Type B pancreatic cell (in vitro differentiated cells): ENCODE measurements around the gene KLHL29. TPM values are rescaled to one million over a fixed set of nuclear protein-coding genes. Genes with fewer than 3 reads are reported as not detected.

Experiments
- DNase-seq: peaks from one replicate; pipeline ENCODE4 v3.0.0; 2021; ENCODE audit warnings: mixed read lengths; ENCODE audit not compliant: unreplicated experiment; ENCODE audit errors: extremely low spot score
- H3K27ac Mint-ChIP-seq: 2 replicates; pipeline ENCODE4 v1.8.0; 2021; ENCODE audit warnings: mild to moderate bottlenecking, mixed read lengths
- H3K27me3 Mint-ChIP-seq: 2 replicates; pipeline ENCODE4 v1.8.0; 2021; ENCODE audit warnings: mixed read lengths
- H3K36me3 Mint-ChIP-seq: 2 replicates; pipeline ENCODE4 v1.8.0; 2021; ENCODE audit warnings: mixed read lengths
- H3K4me1 Mint-ChIP-seq: one replicate; pipeline ENCODE4 v1.8.0; 2021; ENCODE audit warnings: mixed read lengths; ENCODE audit not compliant: unreplicated experiment
- H3K4me3 Mint-ChIP-seq: 2 replicates; pipeline ENCODE4 v1.8.0; 2021; ENCODE audit warnings: mild to moderate bottlenecking, mixed read lengths
- H3K9me3 Mint-ChIP-seq: 2 replicates; pipeline ENCODE4 v1.8.0; 2021; ENCODE audit warnings: mixed read lengths
- total RNA-seq: library from RNA; stranded (reverse); gene quantifications from 2 replicates; pipeline ENCODE4 v1.2.1, GENCODE V29; 2021; ENCODE audit warnings: low replicate concordance
- TF ChIP-seq, protein P1 (sequence below): fragments of 200-600 bp; sonication (generic); conservative IDR thresholded peaks from 2 replicates; pipeline ENCODE4 v1.5.0; 2021; ENCODE audit warnings: antibody characterized with exemption, mild to moderate bottlenecking

KLHL29 gene
- total RNA-seq, 1 donor from 2014 or later: 24.1 TPM

DNA sequence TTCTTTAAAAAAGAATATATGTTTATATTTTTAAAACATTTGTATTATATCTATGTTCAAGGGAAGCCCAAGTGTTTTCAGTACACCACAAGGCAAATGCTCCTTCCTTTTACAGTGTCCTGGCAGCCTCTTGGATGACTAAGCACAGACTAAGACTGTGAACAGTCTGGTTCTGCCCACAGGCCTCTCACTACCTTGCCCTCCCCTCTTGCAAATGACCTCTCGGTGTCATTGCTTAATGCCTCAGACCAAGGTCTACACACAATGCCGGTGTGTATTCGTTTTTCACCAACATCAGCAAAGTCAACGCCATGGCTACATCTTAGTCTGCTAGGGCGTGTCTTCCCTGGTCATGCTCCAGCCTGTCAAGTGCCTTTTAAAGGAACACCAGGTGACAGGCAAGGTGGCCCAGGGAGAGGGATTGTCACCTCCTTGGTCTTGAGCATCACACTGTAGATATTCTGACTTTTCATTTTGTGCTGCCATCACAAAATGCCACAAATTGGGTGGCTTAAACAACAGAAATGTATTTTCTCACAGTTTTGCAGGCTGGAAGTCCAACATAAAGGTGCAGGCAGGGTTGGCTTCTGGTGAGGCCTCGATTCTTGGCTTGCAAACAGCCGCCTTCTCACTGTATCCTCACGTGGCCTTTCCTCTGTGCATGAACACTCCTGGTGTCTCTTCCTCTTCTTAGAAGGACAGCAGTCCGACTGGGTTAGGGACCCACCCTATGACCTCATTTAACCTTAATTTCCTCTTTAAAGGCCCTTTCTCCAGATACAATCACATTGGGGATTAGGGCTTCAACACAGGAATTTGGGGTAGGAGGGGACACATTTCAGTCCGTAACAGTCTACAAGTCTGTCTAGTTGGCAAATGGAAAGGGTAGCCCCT is 266.5 kb downstream of the KLHL29 start:
- Mint-ChIP-seq H3K9me3 (no peaks in the 10 kb centered on the region), H3K4me1 (peaks cover 4% of the 10 kb centered on the region), H3K36me3 (peaks cover 14% of the 10 kb centered on the region), H3K4me3 (no peak overlapping the region), H3K27ac (no peak overlapping the region), H3K27me3 (no peaks in the 10 kb centered on the region)
- TF ChIP-seq, protein P1, sequence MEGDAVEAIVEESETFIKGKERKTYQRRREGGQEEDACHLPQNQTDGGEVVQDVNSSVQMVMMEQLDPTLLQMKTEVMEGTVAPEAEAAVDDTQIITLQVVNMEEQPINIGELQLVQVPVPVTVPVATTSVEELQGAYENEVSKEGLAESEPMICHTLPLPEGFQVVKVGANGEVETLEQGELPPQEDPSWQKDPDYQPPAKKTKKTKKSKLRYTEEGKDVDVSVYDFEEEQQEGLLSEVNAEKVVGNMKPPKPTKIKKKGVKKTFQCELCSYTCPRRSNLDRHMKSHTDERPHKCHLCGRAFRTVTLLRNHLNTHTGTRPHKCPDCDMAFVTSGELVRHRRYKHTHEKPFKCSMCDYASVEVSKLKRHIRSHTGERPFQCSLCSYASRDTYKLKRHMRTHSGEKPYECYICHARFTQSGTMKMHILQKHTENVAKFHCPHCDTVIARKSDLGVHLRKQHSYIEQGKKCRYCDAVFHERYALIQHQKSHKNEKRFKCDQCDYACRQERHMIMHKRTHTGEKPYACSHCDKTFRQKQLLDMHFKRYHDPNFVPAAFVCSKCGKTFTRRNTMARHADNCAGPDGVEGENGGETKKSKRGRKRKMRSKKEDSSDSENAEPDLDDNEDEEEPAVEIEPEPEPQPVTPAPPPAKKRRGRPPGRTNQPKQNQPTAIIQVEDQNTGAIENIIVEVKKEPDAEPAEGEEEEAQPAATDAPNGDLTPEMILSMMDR: no peak
- DNase-seq: no peak

DNA sequence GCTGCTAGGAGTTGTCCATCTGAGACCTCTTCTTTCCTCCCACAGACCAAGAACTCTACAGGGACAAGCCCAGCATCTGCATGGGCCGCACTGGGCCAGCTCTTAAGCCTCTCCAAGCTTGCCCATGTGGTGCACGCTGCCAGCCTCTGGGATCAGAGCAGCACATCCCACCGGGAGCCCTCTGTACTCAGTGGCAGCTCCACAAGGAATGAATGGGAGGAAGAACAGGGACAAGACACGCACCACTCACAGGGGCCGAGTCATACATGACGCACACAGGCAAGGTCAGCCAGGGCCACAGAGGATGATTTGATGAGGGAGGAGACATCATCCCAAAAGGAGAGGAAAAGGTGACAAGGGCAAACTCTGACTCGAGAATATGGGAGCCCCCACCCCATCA is 268.3 kb downstream of the KLHL29 start:
- H3K27ac Mint-ChIP-seq: no peak overlapping the region
- TF ChIP-seq, protein P1: no peak
- no peaks in the 10 kb centered on the region for H3K27me3 Mint-ChIP-seq
- DNase-seq: no peak
- peaks cover 11% of the 10 kb centered on the region for H3K4me1 Mint-ChIP-seq
- no peak overlapping the region for H3K4me3 Mint-ChIP-seq
- H3K9me3 Mint-ChIP-seq: no peaks in the 10 kb centered on the region
- peaks cover 14% of the 10 kb centered on the region for H3K36me3 Mint-ChIP-seq

DNA sequence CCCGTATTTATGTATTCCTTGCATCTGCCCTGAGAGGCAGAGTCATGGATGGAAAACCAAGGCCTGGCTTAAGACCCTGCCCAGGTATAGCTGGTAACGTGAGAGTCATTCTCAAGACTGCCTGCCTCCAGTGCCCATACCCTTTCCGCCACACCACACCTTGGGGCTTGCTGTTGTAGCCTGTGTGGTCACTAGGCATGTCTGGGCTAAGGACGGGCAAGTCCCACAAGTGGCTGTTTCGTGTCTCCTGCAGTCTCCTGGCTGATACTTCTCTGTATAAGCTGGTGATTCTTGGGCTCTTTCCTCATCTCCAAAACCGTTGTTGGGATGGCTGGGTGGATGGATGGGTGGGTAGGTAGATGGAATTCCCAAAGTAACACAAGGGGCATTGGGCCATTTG is 269.8 kb downstream of the KLHL29 start:
- DNase-seq: no peak
- Mint-ChIP-seq H3K4me3 (no peak overlapping the region), H3K27ac (no peak overlapping the region), H3K27me3 (no peaks in the 10 kb centered on the region), H3K4me1 (peaks cover 16% of the 10 kb centered on the region), H3K36me3 (peaks cover 8% of the 10 kb centered on the region), H3K9me3 (no peaks in the 10 kb centered on the region)
- TF ChIP-seq, protein P1: no peak

DNA sequence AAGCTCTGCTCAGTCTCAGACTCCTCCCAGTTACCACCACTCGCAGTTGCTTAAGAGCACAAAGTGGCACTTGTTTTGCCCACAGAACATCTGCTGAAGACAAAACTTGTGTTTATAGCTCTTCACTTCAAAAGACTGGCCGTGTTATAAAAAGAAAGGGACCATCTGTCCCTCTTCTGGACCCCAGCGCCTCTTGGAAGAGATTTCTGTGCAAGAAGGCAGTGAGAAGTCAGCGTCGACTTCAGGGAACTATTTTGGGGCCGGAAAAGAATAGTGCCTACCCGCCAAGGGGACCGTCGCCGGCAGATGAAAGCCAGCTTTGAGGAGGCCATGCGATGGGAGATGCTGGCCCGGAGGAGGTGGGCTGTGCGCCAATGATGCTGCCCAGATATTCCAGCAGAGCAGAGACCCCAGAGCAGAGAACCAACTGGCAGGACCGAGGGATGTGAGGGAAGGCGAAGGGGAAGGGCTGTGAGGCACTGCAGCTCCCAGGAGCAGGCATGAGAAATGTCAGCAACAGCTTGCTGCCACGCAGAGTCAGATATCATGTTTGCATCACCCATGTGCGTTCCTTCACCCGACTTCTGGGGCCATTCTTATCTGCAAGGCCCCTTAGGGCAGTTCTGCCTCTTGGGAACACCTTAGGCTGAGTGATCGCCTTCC is 271.1 kb downstream of the KLHL29 start:
- no peak for DNase-seq
- Mint-ChIP-seq H3K27me3 (no peaks in the 10 kb centered on the region), H3K9me3 (no peaks in the 10 kb centered on the region), H3K36me3 (peaks cover 8% of the 10 kb centered on the region), H3K4me1 (peaks cover 16% of the 10 kb centered on the region), H3K4me3 (no peak overlapping the region), H3K27ac (no peak overlapping the region)
- TF ChIP-seq, protein P1: no peak

DNA sequence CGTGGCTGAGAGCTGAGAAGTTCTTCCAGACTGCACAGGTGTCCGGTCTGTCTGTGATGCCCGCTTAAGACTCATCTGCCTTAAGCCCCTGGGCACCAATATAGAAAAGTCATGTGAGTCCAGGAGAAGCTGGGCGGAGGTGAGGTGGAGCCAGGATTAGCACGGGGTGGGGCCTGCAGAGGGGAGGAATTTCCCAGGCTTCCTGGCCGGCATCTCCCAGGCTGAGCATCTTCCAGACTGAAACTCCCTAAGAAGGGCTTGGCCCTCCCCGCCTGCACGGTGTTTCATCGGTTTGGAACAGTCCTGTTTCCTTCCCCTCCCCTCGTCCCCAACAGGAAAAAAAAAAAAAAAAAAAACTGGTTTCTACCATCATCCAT is 271.6 kb downstream of the KLHL29 start:
- Mint-ChIP-seq H3K4me1 (peaks cover 16% of the 10 kb centered on the region), H3K27me3 (no peaks in the 10 kb centered on the region), H3K36me3 (peaks cover 8% of the 10 kb centered on the region), H3K4me3 (no peak overlapping the region), H3K9me3 (no peaks in the 10 kb centered on the region), H3K27ac (no peak overlapping the region)
- no peak for DNase-seq
- TF ChIP-seq, protein P1: no peak
